GM12878 (cell line): ENCODE measurements around the gene SCIN. TPM values are rescaled to one million over a fixed set of nuclear protein-coding genes. Genes with fewer than 3 reads are reported as not detected.

Experiments
- ATAC-seq: fragments of 200-7000 bp; cut with Tn5 transposase; 3 replicates; pipeline ENCODE4 v1.9.1; 2020; ENCODE audit warnings: mild to moderate bottlenecking, moderate library complexity
- BruUV-seq: library from RNA; stranded (reverse); fragments of 400-500 nt; replicated peaks from 2 replicates; lab custom pipeline; 2021; lab: Mats Ljungman, UMichigan
- CTCF ChIA-PET: fragments of 300-600 bp; sonication (Branson Sonifier 250); formaldehyde crosslinking; extraction: SDS; loops from one replicate; lab custom pipeline; 2021; ENCODE audit warnings: inconsistent platforms; lab: Yijun Ruan, JAX
- POLR2A ChIA-PET: fragments of 350-600 bp; formaldehyde crosslinking; extraction: SDS; loops from one replicate; lab custom pipeline; 2021; ENCODE audit warnings: inconsistent platforms; lab: Charles Lee
- RAD21 ChIA-PET: fragments of 300-600 bp; sonication (Branson Sonifier 250); formaldehyde crosslinking; loops from one replicate; lab custom pipeline; 2023; ENCODE audit warnings: antibody characterized with exemption; ENCODE audit not compliant: unreplicated experiment; lab: Charles Lee
- SMC1A ChIA-PET: fragments of 300-600 bp; sonication (Branson Sonifier 250); formaldehyde crosslinking; loops from one replicate; lab custom pipeline; 2023; ENCODE audit not compliant: unreplicated experiment, uncharacterized antibody; lab: Charles Lee
- DNase-seq: peaks from one replicate; pipeline ENCODE4 v3.0.0-alpha.2; 2011; ENCODE audit warnings: low read depth, low spot score
- FAIRE-seq: peaks from 3 replicates; lab custom pipeline; 2011; peaks lifted over from hg19 to GRCh38; lab: Jason Lieb, UNC
- H2AFZ ChIP-seq: 2 replicates; pipeline ENCODE4 v1.6.0; 2011; ENCODE audit warnings: low read depth, low read length, control low read depth; ENCODE audit not compliant: control insufficient read depth
- H3K27ac ChIP-seq: 2 replicates; pipeline ENCODE4 v1.5.1; 2011; ENCODE audit warnings: control low read depth; ENCODE audit not compliant: control insufficient read depth, insufficient read depth
- H3K27me3 ChIP-seq, 2 experiments: replicated peaks in 1 of 2; 2 replicates each; pipeline versions ENCODE4 v1.6.0 to v1.6.1; 2011; ENCODE audit warnings: low read length in 1 of 2; ENCODE audit not compliant: control insufficient read depth in 2 of 2, insufficient read depth in 2 of 2
- H3K36me3 ChIP-seq, 2 experiments: 2 replicates each; pipeline ENCODE4 v1.5.1; 2011; ENCODE audit warnings: low read length in 1 of 2; ENCODE audit not compliant: control insufficient read depth in 2 of 2, insufficient read depth in 2 of 2
- H3K4me1 ChIP-seq: 2 replicates; pipeline ENCODE4 v1.6.1; 2011; ENCODE audit warnings: mild to moderate bottlenecking, low read length, moderate library complexity, mixed read lengths; ENCODE audit not compliant: control insufficient read depth, insufficient read depth
- H3K4me2 ChIP-seq: 2 replicates; pipeline ENCODE4 v1.6.0; 2011; ENCODE audit warnings: control low read depth; ENCODE audit not compliant: control insufficient read depth, insufficient read depth
- H3K4me3 ChIP-seq: fragments of 200-600 bp; sonication (generic); 2 replicates; pipeline ENCODE4 v1.5.1; 2016
- H3K79me2 ChIP-seq: 2 replicates; pipeline ENCODE4 v1.6.0; 2011; ENCODE audit warnings: low read length; ENCODE audit not compliant: control insufficient read depth, insufficient read depth
- H3K9ac ChIP-seq: 2 replicates; pipeline ENCODE4 v1.8.0; 2011; ENCODE audit warnings: low read length, control low read depth, mixed read lengths; ENCODE audit not compliant: control insufficient read depth, insufficient read depth
- H3K9me3 ChIP-seq: replicated peaks from 3 replicates; pipeline ENCODE4 v1.5.1; 2011; ENCODE audit warnings: mild to moderate bottlenecking, low read length; ENCODE audit not compliant: control insufficient read depth, insufficient read depth
- H4K20me1 ChIP-seq: 2 replicates; pipeline ENCODE4 v1.6.0; 2011; ENCODE audit not compliant: control insufficient read depth, insufficient read depth
- BHLHE40 ChIP-seq, 2 experiments: fragments of 450-650 bp in 1 of 2; IDR thresholded peaks; 2 replicates each; pipeline ENCODE4 v1.6.1; 2011 to 2017; ENCODE audit warnings: low read depth in 2 of 2, borderline replicate concordance in 1 of 2, improper control_type of control experiment in 1 of 2, low read length in 1 of 2, mild to moderate bottlenecking in 1 of 2
- CEBPB ChIP-seq, 2 experiments: fragments of 150-350 bp in 1 of 2; IDR thresholded peaks; 2 replicates each; pipeline ENCODE4 v1.6.1; 2012 to 2014; ENCODE audit warnings: low read depth in 2 of 2, low read length in 2 of 2, borderline replicate concordance in 1 of 2, inconsistent platforms in 1 of 2
- DPF2 ChIP-seq: fragments of 450-650 bp; IDR thresholded peaks from 2 replicates; pipeline ENCODE4 v1.6.1; 2017; ENCODE audit warnings: mild to moderate bottlenecking
- EED ChIP-seq: sonication (generic); IDR thresholded peaks from 2 replicates; pipeline ENCODE4 v1.6.1; 2016; ENCODE audit warnings: antibody characterized with exemption, low read depth
- IKZF1 ChIP-seq: fragments of 450-650 bp; conservative IDR thresholded peaks from 2 replicates; pipeline ENCODE4 v1.6.1; 2017; ENCODE audit warnings: antibody characterized with exemption, mild to moderate bottlenecking
- IRF3 ChIP-seq: fragments of 450-650 bp; IDR thresholded peaks from 2 replicates; pipeline ENCODE4 v1.6.1; 2014; ENCODE audit warnings: mild to moderate bottlenecking
- NFYB ChIP-seq: IDR thresholded peaks from 2 replicates; pipeline ENCODE4 v1.6.1; 2011; ENCODE audit warnings: low read depth, mild to moderate bottlenecking, low read length, improper control_type of control experiment, moderate library complexity; ENCODE audit not compliant: insufficient read depth
- PAX8 ChIP-seq: fragments of 450-650 bp; IDR thresholded peaks from 2 replicates; pipeline ENCODE4 v1.6.1; 2017; ENCODE audit warnings: mild to moderate bottlenecking, moderate library complexity
- SP1 ChIP-seq: IDR thresholded peaks from one replicate; pipeline ENCODE4 v1.6.1; 2011; ENCODE audit warnings: low read depth, low read length
- TCF12 ChIP-seq: IDR thresholded peaks from 2 replicates; pipeline ENCODE4 v1.6.1; 2011; ENCODE audit warnings: low read depth, mild to moderate bottlenecking, low read length
- TCF3 ChIP-seq: IDR thresholded peaks from 2 replicates; pipeline ENCODE4 v1.6.1; 2012; ENCODE audit warnings: low read depth, mild to moderate bottlenecking, low read length, borderline replicate concordance; ENCODE audit not compliant: insufficient read depth
- ZNF217 ChIP-seq: fragments of 450-650 bp; IDR thresholded peaks from 2 replicates; pipeline ENCODE4 v1.6.1; 2017; ENCODE audit warnings: antibody characterized with exemption, mild to moderate bottlenecking
- WGBS: methylation state at CpG from one replicate; pipeline ENCODE4 v1.1.6; 2016; ENCODE audit warnings: low lambda C conversion rate; ENCODE audit not compliant: insufficient replicate concordance, insufficient coverage; ENCODE audit errors: missing lambda C conversion rate; 5-methylcytosine and 5-hydroxymethylcytosine counted together
- in situ Hi-C: fragments of 300-500 bp; cut with MboI; formaldehyde crosslinking; loops from 9 replicates; pipeline ENCODE4 v1.14.3; 2018; ENCODE audit warnings: mixed read lengths
- intact Hi-C: fragments of 100-400 bp; cut with micrococcal nuclease; formaldehyde crosslinking; loops from one replicate; pipeline ENCODE4 v1.14.2; 2022; ENCODE audit not compliant: unreplicated experiment
- polyA plus RNA-seq, 11 experiments: library from polyadenylated mRNA; depleted of rRNA in 4 of 11; unstranded in 6 of 11; stranded (reverse) in 5 of 11; fragments of >200 nt; fragmentation: Nextera tagmentation in 4 of 11; fragmentation: Illumina TruSeq in 1 of 11; extraction: Ambion mirVana in 4 of 11; extraction: Trizol in 1 of 11; gene quantifications; 1 replicate in 1 of 11; 2 replicates in 10 of 11; pipeline versions ENCODE4 v1.2.1 to v1.2.3, GENCODE V29; 2011 to 2016; ENCODE audit warnings: inconsistent platforms in 2 of 11, missing spikeins in 2 of 11, low read depth in 1 of 11
- total RNA-seq, 4 experiments: library from RNA; depleted of rRNA in 3 of 4; stranded (reverse); fragments of >200 nt in 3 of 4; fragmentation: Illumina TruSeq in 1 of 4; extraction: Trizol in 1 of 4; gene quantifications; 2 replicates each; pipeline versions ENCODE4 v1.2.1 to v1.2.3, GENCODE V29; 2013 to 2021
- TF ChIP-seq, protein P1 (sequence below): fragments of 450-650 bp; IDR thresholded peaks from 2 replicates; pipeline ENCODE4 v1.6.1; 2016; ENCODE audit warnings: mild to moderate bottlenecking
- TF ChIP-seq, protein P2 (sequence below), 3 experiments: IDR thresholded peaks in 2 of 3; conservative IDR thresholded peaks in 1 of 3; 2 replicates each; pipeline ENCODE4 v1.5.1; 2011; ENCODE audit warnings: low read depth in 3 of 3, low read length in 3 of 3, mild to moderate bottlenecking in 3 of 3, control low read depth in 2 of 3, moderate library complexity in 2 of 3, inconsistent platforms in 1 of 3, mixed read lengths in 1 of 3; ENCODE audit not compliant: control insufficient read depth in 2 of 3, insufficient read depth in 1 of 3; ENCODE audit errors: extremely low read depth in 1 of 3
- TF ChIP-seq, protein P3 (sequence below): IDR thresholded peaks from 2 replicates; pipeline ENCODE4 v1.6.1; 2011; ENCODE audit warnings: mild to moderate bottlenecking, low read depth, low read length, moderate library complexity; ENCODE audit not compliant: insufficient replicate concordance

SCIN gene
- total and polyA plus RNA-seq, 10 of the 15 experiments (the other 5 are each of a cell fraction or from before 2014, with no cell fraction given), result 0.23 to 2.1 (median 1.0) TPM

- intact Hi-C loops, result loop anchor here (5.0 kb wide), 1 partner anchor 50 kb away; no protein-coding TSS in a partner anchor
- H3K27ac ChIP-seq, result no peak within 1 kb of the TSS; the same call in 1 of the 2 replicates
- ChIA-PET POLR2A (no interaction called here), CTCF (interaction anchor here (1.2 kb wide), 1 partner anchor 12 kb away, joined by 5 read pairs; no protein-coding TSS in a partner anchor), SMC1A (no interaction called here), RAD21 (interaction anchor here (1.1 kb wide), 1 partner anchor 9 kb away, joined by 3 read pairs; no protein-coding TSS in a partner anchor)
- no peaks in the 10 kb centered on the region; the same call in 2 of the 3 replicates for H3K9me3 ChIP-seq
- H3K27me3 ChIP-seq, result no peaks in the 10 kb centered on the region
- FAIRE-seq, result no peak
- peak; percentile 84 for ATAC-seq
- H3K4me3 ChIP-seq, result peak within 1 kb of the TSS; percentile 79
- in situ Hi-C loops, result no loop called here
- H3K9ac ChIP-seq, result peak within 1 kb of the TSS; percentile 38
- 1% methylated on average over 65 of the region's 73 CpGs for WGBS
- no peaks in the 10 kb centered on the region for H3K79me2 ChIP-seq
- DNase-seq, result peak; percentile 47
- no peaks in the 10 kb centered on the region for H3K36me3 ChIP-seq
- peaks cover 4% of the 10 kb centered on the region; the same call in 1 of the 2 replicates for H3K4me1 ChIP-seq
- BruUV-seq, result no TSS peak
- peak within 1 kb of the TSS; percentile 94 for H2AFZ ChIP-seq
- peak within 1 kb of the TSS; percentile 94 for H3K4me2 ChIP-seq
- no peaks in the 10 kb centered on the region for H4K20me1 ChIP-seq
- TF ChIP-seq DPF2 (0 out of 2 replicates have a peak, but pooled peaks have one; percentile 34), EED (no peak), IRF3 (no peak; the same call in 1 of the 2 replicates), TCF3 (0 out of 2 replicates have a peak, but pooled peaks have one; percentile 43), CEBPB (IDR thresholded peaks at IDR 0.05; ENCODE audit: borderline replicate concordance in 1 of 2, low read depth in 2 of 2, low read length in 2 of 2) (no peak), BHLHE40 (IDR thresholded peaks at IDR 0.05; ENCODE audit: borderline replicate concordance in 1 of 2, low read depth in 2 of 2, low read length in 1 of 2) (no peak), ZNF217 (no peak), TCF12 (peak; percentile 5; the same call in 1 of the 2 replicates), NFYB (peak; percentile 92), SP1 (peak; percentile 72), PAX8 (no peak), IKZF1 (no peak)
- TF ChIP-seq, protein P1, sequence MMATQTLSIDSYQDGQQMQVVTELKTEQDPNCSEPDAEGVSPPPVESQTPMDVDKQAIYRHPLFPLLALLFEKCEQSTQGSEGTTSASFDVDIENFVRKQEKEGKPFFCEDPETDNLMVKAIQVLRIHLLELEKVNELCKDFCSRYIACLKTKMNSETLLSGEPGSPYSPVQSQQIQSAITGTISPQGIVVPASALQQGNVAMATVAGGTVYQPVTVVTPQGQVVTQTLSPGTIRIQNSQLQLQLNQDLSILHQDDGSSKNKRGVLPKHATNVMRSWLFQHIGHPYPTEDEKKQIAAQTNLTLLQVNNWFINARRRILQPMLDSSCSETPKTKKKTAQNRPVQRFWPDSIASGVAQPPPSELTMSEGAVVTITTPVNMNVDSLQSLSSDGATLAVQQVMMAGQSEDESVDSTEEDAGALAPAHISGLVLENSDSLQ, result peak; percentile 97
- TF ChIP-seq, protein P2, sequence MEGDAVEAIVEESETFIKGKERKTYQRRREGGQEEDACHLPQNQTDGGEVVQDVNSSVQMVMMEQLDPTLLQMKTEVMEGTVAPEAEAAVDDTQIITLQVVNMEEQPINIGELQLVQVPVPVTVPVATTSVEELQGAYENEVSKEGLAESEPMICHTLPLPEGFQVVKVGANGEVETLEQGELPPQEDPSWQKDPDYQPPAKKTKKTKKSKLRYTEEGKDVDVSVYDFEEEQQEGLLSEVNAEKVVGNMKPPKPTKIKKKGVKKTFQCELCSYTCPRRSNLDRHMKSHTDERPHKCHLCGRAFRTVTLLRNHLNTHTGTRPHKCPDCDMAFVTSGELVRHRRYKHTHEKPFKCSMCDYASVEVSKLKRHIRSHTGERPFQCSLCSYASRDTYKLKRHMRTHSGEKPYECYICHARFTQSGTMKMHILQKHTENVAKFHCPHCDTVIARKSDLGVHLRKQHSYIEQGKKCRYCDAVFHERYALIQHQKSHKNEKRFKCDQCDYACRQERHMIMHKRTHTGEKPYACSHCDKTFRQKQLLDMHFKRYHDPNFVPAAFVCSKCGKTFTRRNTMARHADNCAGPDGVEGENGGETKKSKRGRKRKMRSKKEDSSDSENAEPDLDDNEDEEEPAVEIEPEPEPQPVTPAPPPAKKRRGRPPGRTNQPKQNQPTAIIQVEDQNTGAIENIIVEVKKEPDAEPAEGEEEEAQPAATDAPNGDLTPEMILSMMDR (IDR thresholded peaks at IDR 0.05 in 2 of 3, conservative IDR thresholded peaks at IDR 0.05 in 1 of 3; ENCODE audit: control insufficient read depth in 2 of 3, extremely low read depth in 1 of 3, insufficient read depth in 1 of 3, low read depth in 3 of 3, low read length in 3 of 3), result peak in 2 of 3 experiments; percentile 17 to 36; a peak in 3 of 6 replicates
- TF ChIP-seq, protein P3, sequence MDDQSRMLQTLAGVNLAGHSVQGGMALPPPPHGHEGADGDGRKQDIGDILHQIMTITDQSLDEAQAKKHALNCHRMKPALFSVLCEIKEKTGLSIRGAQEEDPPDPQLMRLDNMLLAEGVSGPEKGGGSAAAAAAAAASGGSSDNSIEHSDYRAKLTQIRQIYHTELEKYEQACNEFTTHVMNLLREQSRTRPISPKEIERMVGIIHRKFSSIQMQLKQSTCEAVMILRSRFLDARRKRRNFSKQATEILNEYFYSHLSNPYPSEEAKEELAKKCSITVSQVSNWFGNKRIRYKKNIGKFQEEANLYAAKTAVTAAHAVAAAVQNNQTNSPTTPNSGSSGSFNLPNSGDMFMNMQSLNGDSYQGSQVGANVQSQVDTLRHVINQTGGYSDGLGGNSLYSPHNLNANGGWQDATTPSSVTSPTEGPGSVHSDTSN, result peak; percentile 93
Observed at GRCh38 chr7:12686891-12687717, 116.6 kb downstream of the SCIN start, which contains the start of gene ARL4A. Gene ARL4A (plus strand): TSS chr7:12687633. CDS start chr7:12688255, 622 bp downstream.
